GM21619 (cell line): ENCODE results near the gene GRIK2.

Experiments
- ATAC-seq: cut with Tn5 transposase; IDR thresholded peaks from one replicate; pipeline ENCODE4 v1.9.1; 2021; ENCODE audit not compliant: unreplicated experiment

Gene GRIK2

GRCh38 chr6:101400326-101401135, 7.0 kb downstream of the GRIK2 start:
- ATAC-seq, result no peak

GRCh38 chr6:101401171-101401570, 7.7 kb downstream of the GRIK2 start:
- ATAC-seq, result no peak

DNA sequence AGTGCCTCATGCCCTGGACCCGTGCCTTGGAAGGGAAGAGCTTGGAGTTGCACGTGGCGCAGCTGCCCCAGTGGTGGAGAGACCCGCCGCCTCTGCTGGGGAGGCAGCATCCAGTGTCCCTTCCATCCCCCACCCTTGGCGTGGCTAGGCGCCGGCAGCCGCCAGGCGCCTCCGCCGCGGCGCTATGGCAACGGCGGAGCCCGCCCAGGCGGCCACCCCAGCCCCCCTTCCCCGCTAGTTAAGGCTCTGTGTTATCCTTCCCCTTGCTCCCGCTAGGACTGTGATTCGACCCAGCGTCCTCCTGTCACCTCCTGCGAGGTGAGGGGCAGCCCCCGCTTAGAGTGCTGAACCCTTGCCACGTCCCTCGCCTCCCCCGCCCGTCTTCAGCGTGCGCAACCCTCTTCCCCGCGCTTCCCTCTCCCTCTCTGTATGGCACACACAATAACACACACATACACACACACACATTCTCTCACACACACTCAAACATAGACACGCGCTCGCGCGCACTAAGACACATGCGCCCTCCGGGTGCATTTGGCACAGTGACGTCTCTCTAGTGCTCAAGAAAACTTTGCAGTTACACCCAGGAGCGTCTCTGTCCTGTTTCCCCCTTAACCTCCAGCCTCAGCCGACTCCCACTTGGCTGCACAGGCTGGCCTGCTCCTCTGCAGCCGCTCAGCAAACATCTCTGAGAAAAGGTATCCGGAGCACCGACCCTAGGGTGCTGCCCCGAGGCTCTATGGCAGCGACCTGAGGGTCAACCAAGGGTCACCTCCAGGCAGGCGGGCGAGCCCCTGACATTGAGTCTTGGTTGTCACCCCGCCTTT, 8.5 kb downstream of the GRIK2 start:
- ATAC-seq, result no peak

DNA sequence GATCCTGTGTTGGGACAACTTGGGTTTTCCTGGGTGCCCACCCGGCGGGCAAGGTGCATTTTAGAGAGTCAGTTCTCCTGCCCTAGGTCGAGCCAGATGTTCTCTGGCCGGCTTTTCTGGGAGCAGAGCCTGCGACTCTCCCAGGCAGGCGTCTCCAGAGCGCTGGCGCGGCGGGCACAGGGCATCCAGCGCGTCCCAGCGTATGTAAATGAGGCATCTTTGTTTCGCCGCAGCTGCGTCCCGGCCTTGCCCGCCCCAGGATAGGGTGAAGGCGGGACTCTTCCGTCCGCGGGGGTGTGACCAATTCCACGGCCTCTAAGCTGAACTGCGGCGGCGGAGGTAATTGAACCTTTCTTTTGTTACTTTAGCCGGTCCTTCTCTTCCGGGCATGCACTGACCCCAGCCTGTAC, 9.1 kb downstream of the GRIK2 start:
- ATAC-seq, result no peak

DNA sequence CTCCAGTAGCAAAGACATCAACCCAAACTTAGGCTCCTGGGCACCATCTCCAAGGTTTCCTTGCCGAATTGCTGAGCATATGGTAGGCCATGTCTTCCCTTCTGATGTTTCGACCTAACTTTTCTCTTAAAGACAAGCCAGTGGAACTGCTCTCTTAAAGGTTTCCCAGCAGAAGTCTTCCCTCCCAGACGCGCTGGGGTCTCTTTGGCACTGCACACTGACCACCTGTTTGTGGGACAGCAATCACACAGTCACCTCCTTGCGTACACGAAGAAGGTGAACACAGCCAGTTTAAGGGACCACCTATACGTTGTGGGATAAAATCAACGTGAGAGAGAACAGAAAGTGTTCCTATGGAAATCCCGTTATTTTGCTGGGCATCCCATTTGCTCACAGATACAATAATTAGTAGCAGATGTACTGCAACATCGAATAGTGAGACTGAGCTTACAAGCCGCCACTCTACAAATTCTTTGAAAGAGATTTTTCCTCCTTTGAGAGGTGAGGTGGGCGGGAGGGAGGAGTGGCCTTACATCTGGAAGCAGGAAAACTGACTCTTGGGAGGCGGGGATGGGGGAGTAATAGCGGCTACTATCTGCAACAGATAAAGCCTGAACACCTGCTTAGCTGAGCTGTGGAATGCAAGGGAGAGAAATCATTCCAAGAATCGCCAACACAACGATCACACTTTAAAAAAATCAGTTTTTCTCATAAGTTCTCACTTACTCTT, 9.9 kb downstream of the GRIK2 start:
- no peak for ATAC-seq

DNA sequence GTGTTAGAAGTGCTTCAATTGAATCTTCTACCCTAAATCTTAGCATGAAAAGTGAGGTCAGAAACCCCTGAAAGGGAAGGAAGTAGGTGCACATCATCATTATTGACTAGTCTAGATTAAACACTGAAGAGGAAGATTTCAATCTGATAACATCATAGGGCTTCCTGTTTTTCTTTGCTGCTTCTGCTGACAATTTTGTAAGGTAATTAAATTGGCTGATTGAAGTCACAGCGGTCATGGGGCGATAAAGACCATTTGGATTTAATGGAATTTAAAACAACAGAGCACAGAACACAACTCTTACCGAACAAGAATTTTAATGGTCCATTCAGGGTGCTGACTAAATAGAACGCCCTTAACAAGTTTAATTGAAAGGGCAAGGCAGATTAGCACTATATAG, 11.3 kb downstream of the GRIK2 start:
- ATAC-seq, result no peak

GRCh38 chr6:101413773-101414172, 20.3 kb downstream of the GRIK2 start:
- no peak for ATAC-seq

- ATAC-seq, result no peak
Measured at GRCh38 chr6:101417900-101418299, 24.4 kb downstream of the GRIK2 start.

DNA sequence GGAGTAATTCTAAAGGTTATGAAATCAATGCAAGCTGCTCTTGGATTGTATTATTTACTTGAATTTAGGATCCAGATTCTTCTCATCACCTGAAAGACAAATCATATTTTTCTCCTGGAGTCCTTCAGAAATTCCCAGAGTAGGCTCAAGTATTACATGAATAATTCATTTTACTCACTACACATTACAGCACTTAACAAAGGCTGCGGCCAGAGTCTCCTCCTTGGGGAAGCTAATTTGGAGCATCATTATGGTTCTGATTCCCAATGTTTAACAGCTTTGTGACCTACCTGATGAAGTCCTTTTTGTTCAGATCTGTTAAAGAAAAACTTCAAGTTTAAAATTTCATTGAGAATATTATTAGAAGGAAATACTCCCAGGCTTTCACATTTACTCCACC, 28.7 kb downstream of the GRIK2 start:
- no peak for ATAC-seq

DNA sequence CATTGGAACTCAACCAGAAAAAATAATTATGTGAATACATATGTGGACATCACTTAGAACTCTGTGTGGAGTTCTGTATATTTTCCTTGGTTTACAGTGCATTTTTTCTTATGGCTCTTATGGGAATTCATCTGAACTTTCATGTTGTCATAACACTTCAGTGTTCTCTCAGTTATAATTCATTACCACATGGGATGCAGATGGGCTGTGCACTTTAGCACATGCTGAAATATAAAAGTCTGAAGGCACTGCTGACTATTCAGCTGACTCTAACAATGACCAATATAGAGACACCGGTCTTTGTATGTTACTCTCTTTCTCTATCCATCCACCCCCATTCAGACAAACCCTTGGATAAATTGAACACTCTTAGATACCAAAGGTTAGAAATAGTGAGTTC, 29.3 kb downstream of the GRIK2 start:
- no peak for ATAC-seq

DNA sequence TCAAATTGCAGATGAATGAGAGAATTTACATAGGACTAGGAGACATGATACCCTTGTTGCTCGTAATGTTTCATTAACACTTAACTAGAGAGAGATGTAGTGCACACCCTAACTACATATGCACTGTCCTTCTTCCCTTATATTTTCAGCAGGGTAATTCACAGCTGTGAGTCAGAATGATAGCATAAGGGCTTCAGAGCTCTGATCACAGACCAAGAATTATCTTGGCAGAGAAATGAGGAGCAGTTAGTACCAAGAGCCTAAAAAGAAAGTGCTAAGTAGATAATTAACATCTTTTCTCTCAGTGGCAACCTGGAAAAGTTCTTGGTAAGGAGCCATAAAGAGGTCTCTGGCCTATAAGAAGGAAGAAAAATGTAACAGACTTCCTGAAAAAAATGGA, 35.8 kb downstream of the GRIK2 start:
- no peak for ATAC-seq

GRCh38 chr6:101429845-101430244, 36.3 kb downstream of the GRIK2 start:
- no peak for ATAC-seq

DNA sequence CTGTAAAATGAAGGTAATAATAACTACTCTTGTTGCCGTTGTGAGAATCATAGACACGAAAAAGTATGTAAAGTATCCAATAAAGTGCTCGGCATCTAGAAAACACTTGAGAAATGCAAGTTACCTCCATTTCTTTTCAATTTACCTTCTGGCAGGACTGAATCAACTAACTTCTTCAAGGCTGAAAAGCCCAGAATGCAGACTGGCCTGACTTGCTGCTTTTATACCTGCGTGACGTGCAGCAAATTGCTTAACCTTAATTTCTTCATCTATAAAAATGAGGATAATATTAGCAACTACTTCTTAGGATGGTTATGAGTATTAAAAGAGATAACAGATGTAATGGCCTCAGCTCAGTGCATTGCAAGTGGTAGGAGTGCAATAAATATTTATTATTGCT, 39.6 kb downstream of the GRIK2 start:
- ATAC-seq, result no peak

GRCh38 chr6:101434601-101435000, 41.1 kb downstream of the GRIK2 start:
- no peak for ATAC-seq

GRCh38 chr6:101435038-101435437, 41.5 kb downstream of the GRIK2 start:
- no peak for ATAC-seq

GRCh38 chr6:101439790-101440189, 46.3 kb downstream of the GRIK2 start:
- no peak for ATAC-seq

DNA sequence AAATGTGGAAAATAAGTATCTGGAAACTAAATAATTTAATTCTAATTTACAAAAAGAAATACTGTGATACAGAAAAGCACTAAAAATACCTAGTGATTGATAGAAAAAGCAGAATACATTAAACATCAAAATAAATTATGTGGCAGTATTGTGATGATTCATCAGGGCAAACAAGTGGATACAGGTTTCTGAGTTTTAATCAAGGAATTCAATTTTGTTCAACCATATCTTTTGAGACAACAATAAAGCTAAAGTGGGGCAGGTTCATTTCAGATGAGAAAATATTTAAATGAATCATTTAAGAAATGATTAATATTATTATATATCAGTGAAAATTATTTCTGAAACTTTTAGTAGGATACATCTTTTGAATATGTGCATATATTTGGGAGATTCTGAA, 49.8 kb downstream of the GRIK2 start:
- no peak for ATAC-seq

- no peak for ATAC-seq
Measured at GRCh38 chr6:101444717-101445116, 51.2 kb downstream of the GRIK2 start.

GRCh38 chr6:101445527-101445926, 52.0 kb downstream of the GRIK2 start:
- no peak for ATAC-seq

GRCh38 chr6:101450901-101451300, 57.4 kb downstream of the GRIK2 start:
- no peak for ATAC-seq

- no peak for ATAC-seq
Measured at GRCh38 chr6:101451981-101452380, 58.5 kb downstream of the GRIK2 start.

GRCh38 chr6:101453221-101453620, 59.7 kb downstream of the GRIK2 start:
- ATAC-seq, result no peak
